LNCaP clone FGC (cell line): ENCODE results near the gene RAB35.

ENCODE experiments used
- DNase-seq: peaks from one replicate; pipeline ENCODE4 v3.0.0-alpha.2; 2011; ENCODE audit warnings: low read depth
- H3K4me3 ChIP-seq: 2 replicates; pipeline ENCODE4 v1.5.1; 2011; ENCODE audit warnings: mild to moderate bottlenecking, low read depth, low read length, control low read depth
- TF ChIP-seq, protein P1 (sequence below): IDR thresholded peaks from 2 replicates; pipeline ENCODE4 v1.5.1; 2012; ENCODE audit warnings: mild to moderate bottlenecking; ENCODE audit not compliant: control insufficient read depth, insufficient read depth; ENCODE audit errors: extremely low read depth

The RAB35 gene

DNA sequence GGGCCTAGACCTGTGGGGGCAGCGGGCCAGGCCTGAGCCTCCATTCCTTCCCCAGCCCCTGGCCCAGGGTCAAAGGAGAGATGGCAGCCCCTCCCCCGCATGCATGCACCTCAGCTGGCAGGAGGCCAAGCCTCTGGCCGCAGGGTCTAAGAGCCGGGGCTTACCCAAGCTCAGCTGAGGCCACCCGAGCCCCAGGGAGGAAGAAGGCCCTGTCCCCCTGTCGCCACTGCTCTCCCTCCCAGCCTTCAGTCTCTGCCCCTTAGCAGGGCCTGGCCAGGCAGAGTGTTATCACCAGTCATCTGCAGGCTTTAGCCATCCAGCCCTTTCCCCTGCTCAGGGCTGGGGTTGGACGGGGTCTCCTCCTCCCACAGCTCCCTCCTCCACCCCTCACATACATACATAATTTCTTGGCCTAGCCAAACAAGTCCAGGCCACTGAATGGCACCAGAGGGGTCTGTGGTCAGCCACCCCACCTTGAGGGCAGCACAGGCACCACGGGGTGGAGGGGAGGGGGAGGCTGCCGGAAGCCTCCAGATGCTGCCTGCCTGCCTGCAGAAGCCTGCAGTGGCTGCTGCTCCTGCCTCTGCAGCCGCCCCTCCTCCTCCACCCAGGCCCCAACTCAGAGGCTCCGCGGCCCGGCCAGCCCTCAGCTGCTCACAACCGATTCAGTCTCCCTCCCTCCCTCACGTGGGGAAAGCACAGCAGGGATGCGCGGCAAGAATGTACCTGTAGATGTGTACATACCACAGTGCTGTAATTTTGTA lies 22.8 kb downstream of the RAB35 start:
- TF ChIP-seq, protein P1, sequence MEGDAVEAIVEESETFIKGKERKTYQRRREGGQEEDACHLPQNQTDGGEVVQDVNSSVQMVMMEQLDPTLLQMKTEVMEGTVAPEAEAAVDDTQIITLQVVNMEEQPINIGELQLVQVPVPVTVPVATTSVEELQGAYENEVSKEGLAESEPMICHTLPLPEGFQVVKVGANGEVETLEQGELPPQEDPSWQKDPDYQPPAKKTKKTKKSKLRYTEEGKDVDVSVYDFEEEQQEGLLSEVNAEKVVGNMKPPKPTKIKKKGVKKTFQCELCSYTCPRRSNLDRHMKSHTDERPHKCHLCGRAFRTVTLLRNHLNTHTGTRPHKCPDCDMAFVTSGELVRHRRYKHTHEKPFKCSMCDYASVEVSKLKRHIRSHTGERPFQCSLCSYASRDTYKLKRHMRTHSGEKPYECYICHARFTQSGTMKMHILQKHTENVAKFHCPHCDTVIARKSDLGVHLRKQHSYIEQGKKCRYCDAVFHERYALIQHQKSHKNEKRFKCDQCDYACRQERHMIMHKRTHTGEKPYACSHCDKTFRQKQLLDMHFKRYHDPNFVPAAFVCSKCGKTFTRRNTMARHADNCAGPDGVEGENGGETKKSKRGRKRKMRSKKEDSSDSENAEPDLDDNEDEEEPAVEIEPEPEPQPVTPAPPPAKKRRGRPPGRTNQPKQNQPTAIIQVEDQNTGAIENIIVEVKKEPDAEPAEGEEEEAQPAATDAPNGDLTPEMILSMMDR, result no peak
- no peak for DNase-seq
- H3K4me3 ChIP-seq, result no peak overlapping the region

DNA sequence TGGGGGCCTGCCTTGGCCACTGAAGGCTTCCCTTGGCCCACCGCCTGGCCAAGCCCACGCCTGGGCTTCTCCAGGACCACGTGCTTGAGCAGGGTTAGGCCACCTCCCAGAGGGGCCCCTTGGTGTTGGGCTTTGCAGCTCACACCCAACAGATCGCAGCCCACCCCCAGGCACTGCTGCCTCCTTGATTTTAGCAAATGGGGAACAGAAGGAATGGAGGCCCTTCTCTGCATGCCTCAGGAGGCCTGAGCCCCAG lies 23.3 kb downstream of the RAB35 start:
- no peak for DNase-seq
- H3K4me3 ChIP-seq, result no peak overlapping the region
- TF ChIP-seq, protein P1, result no peak

DNA sequence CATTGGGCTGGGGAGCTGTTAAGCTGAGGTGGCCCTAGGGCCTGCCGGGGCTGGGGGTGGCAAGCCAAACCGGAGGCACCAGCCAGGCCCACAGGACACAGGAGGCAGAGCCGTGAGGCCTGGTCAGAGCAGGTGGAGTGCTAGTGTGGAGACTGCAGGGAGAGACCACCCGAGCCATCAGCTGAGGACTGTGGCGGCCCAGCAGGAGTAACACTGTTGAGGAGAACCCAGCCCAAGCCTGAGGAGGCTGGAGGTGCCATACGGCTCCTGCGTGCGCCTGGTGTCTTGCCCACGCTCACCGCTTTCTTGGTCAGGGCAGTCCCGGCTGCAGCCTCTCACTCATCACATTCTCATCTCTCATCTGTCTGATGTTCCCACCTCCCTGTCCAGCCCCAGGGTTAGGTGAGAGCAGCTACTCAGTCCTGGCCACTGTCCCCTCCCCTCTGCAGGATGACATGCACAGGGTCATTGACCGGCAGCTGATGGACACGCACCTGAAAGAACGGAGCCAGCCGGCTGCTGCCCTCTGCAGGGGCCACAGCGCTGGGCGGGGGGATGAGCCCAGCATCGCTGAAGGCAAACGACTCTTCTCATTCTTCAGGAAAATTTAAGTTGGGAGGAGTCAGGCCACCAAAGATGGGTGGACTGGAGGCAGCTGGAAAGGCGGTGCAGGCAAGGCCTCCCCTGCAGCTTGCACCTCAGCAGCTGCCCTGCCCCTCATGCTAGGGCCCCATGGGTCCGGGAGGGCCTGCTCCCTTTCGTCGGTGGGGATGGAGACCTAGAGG lies 23.8 kb downstream of the RAB35 start:
- no peak overlapping the region for H3K4me3 ChIP-seq
- TF ChIP-seq, protein P1, result no peak
- DNase-seq, result no peak

DNA sequence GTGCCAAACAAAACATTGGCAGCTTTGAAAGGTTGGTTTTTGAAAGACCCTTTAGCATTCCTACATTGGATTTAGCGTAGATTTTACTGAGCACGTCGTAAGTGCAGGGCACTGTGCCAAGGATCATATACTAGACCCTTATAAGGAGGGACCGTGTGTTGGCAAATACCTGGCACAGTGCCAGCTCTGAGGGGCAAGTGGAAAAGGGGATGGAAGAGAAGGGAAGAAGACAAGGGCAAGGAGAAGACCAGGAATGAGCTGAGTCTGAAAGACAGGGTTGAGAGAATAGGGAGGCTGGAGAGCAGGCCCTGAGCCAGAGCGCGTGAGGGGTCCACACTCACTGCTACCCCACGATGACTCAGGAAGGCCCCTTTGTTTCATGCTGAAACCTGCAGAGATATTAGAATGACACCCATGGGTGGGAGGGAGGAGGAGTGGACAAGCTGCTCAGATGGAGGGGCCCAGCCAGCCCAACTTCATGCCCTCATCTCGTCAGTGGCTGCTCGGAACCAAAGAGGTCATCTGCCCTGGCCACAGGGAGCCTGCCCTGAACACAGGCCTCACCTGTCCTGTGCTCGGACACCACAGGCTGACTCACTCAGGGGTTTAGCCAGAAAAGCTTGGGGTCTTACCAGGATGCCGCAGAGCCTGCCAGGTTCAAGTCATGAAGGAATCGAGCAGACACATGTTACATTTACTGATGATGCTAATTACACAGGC lies 25.0 kb downstream of the RAB35 start:
- DNase-seq, result no peak
- H3K4me3 ChIP-seq, result no peak overlapping the region
- TF ChIP-seq, protein P1, result no peak

- no peak overlapping the region for H3K4me3 ChIP-seq
- DNase-seq, result no peak
- TF ChIP-seq, protein P1, result no peak
These were observed 25.8 kb downstream of the RAB35 start for GRCh38 chr12:120090626-120091295.

DNA sequence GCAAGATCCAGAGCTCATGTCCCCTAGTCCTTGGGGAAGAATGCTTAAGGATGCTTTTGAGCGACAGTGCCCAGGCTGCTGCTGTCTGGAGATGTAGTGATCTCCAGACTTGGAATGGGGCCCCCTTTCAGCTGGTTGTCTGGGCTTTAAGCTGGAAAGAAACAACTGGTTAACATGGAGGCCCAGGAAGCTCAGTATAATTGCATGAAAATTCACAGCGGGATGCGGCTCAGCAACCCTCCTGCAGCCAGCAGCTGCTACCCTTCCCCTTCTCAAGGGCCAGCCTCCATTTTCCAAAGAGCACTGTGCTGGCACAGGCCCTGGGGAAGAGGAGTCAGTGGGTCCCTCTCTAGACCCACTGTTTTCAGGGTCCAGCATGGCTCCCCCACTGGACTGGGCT lies 26.3 kb downstream of the RAB35 start:
- no peak for DNase-seq
- H3K4me3 ChIP-seq, result no peak overlapping the region
- TF ChIP-seq, protein P1, result no peak
